ENCODE results near the gene LRMDA. TPM values are rescaled to one million over a fixed set of nuclear protein-coding genes. Genes with fewer than 3 reads are reported as not detected.
A peak's percentile ranks its signal among the peaks of the same experiment; 100 is the strongest.

LRMDA gene
- polyA plus RNA-seq, 3 donors: 39.8 to 59.6 (median 56.4) TPM

GRCh38 chr10:76331742-76332141 is 900.3 kb downstream of the LRMDA start:
- intact Hi-C loops (cut with micrococcal nuclease): no loop called here
- no peak for DNase-seq
- Histone ChIP-seq H2AFZ (ENCODE audit: insufficient read depth, low read depth, low read length, poor library complexity, severe bottlenecking) (no peak overlapping the region), H4K20me1 (ENCODE audit: insufficient read depth, low read length) (no peaks in the 10 kb centered on the region), H3K4me3 (replicated peaks in 1 of 3; ENCODE audit: low read depth in 2 of 3, low read length in 3 of 3) (no peak overlapping the region), H3K79me2 (ENCODE audit: insufficient read depth, low read length) (no peaks in the 10 kb centered on the region), H3K27ac (ENCODE audit: low read depth in 1 of 2, low read length in 2 of 2) (no peak overlapping the region), H3K36me3 (replicated peaks in 1 of 2; ENCODE audit: control insufficient read depth in 1 of 2, insufficient read depth in 2 of 2, low read length in 2 of 2) (peaks cover 0 to 8% of the 10 kb centered on the region in 2 donors), H3K4me1 (ENCODE audit: control insufficient read depth in 1 of 2, insufficient read depth in 2 of 2, low read length in 2 of 2) (no peaks in the 10 kb centered on the region), H3K9me3 (replicated peaks in 1 of 2; ENCODE audit: control insufficient read depth in 1 of 2, insufficient read depth in 1 of 2, low read length in 2 of 2) (no peaks in the 10 kb centered on the region), H3K27me3 (ENCODE audit: control insufficient read depth in 2 of 2, insufficient read depth in 2 of 2, low read length in 2 of 2) (no peaks in the 10 kb centered on the region), H3K4me2 (replicated peaks; ENCODE audit: extremely low read depth, low read length, poor library complexity, severe bottlenecking) (no peak overlapping the region), H3K9ac (ENCODE audit: insufficient read depth, low read length, poor library complexity, severe bottlenecking) (no peak overlapping the region)
- Mint-ChIP-seq H3K27ac (no peak overlapping the region), H3K36me3 (peaks cover 3 to 5% of the 10 kb centered on the region in 2 donors), H3K4me1 (peaks cover 9% of the 10 kb centered on the region), H3K27me3 (ENCODE audit: low read depth in 3 of 3) (peaks cover 0 to 2% (median 0%) of the 10 kb centered on the region in 3 donors), H3K9me3 (no peaks in the 10 kb centered on the region), H3K4me3 (no peak overlapping the region)
- TF ChIP-seq CTCF (IDR thresholded peaks at IDR 0.05): no peak
- 100% methylated on average over 2 of the region's 4 CpGs for WGBS (ENCODE audit: insufficient coverage)

DNA sequence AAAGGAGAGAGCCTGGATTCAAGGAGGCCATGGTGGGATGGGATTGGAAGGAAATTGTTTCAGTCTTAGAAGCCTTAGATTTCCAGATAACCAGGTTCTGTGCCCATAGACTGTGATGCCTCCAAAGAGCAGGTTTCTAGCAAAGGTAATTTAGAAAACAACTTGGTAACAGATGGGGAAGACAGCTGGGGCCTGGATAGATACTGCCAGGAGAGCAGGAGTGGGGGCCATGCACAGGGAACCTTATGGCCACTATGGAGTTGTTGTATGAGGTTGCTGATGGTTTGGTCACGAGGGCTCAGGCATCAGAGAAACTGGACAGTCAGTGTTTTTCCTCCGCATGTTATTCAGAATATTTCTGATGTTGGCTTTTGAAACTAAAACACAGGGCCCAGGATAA is 901.9 kb downstream of the LRMDA start:
- H3K27ac Mint-ChIP-seq: peak overlapping the region in 1 of 7 donors; percentile 27
- DNase-seq: no peak
- H3K36me3 Mint-ChIP-seq: peaks cover 2% of the 10 kb centered on the region in 2 donors
- peaks cover 0 to 2% (median 0%) of the 10 kb centered on the region in 7 donors for H3K9me3 Mint-ChIP-seq
- intact Hi-C loops (cut with micrococcal nuclease): no loop called here
- H3K27me3 ChIP-seq (ENCODE audit: control insufficient read depth in 2 of 2, insufficient read depth in 2 of 2, low read length in 2 of 2): no peaks in the 10 kb centered on the region
- WGBS (ENCODE audit: insufficient coverage): 93% methylated on average over 2 of the region's 2 CpGs
- no peaks in the 10 kb centered on the region for H3K36me3 ChIP-seq (replicated peaks in 1 of 2; ENCODE audit: control insufficient read depth in 1 of 2, insufficient read depth in 2 of 2, low read length in 2 of 2)
- peaks cover 9% of the 10 kb centered on the region for H3K4me1 Mint-ChIP-seq
- no peak overlapping the region for H3K4me3 ChIP-seq (replicated peaks in 1 of 3; ENCODE audit: low read depth in 2 of 3, low read length in 3 of 3)
- no peak for TF ChIP-seq CTCF (IDR thresholded peaks at IDR 0.05)
- no peaks in the 10 kb centered on the region for H3K9me3 ChIP-seq (replicated peaks in 1 of 2; ENCODE audit: control insufficient read depth in 1 of 2, insufficient read depth in 1 of 2, low read length in 2 of 2)
- no peak overlapping the region for H3K9ac ChIP-seq (ENCODE audit: insufficient read depth, low read length, poor library complexity, severe bottlenecking)
- H3K4me3 Mint-ChIP-seq: no peak overlapping the region
- H3K27me3 Mint-ChIP-seq (ENCODE audit: low read depth in 3 of 3): peaks cover 0 to 2% (median 2%) of the 10 kb centered on the region in 3 donors
- H3K27ac ChIP-seq (ENCODE audit: low read depth in 1 of 2, low read length in 2 of 2): no peak overlapping the region
- no peaks in the 10 kb centered on the region for H4K20me1 ChIP-seq (ENCODE audit: insufficient read depth, low read length)
- no peaks in the 10 kb centered on the region for H3K4me1 ChIP-seq (ENCODE audit: control insufficient read depth in 1 of 2, insufficient read depth in 2 of 2, low read length in 2 of 2)
- no peak overlapping the region for H3K4me2 ChIP-seq (replicated peaks; ENCODE audit: extremely low read depth, low read length, poor library complexity, severe bottlenecking)
- no peaks in the 10 kb centered on the region for H3K79me2 ChIP-seq (ENCODE audit: insufficient read depth, low read length)
- H2AFZ ChIP-seq (ENCODE audit: insufficient read depth, low read depth, low read length, poor library complexity, severe bottlenecking): no peak overlapping the region

Measured in CD14-positive monocyte (primary cell).